K562 (cell line): ENCODE data around the gene PPM1D. TPM values are rescaled to one million over a fixed set of nuclear protein-coding genes. Genes with fewer than 3 reads are reported as not detected.
A peak's percentile ranks its signal among the peaks of the same experiment; 100 is the strongest.

ENCODE experiments used
- ATAC-seq: fragments of 200-7000 bp; cut with Tn5 transposase; 3 replicates; pipeline ENCODE4 v1.9.1; 2020; ENCODE audit warnings: moderate library complexity
- BruUV-seq: library from RNA; stranded (reverse); fragments of 400-500 nt; replicated peaks from 2 replicates; lab custom pipeline; 2021; lab: Mats Ljungman, UMichigan
- CTCF ChIA-PET: fragments of 300-600 bp; formaldehyde crosslinking; extraction: SDS; loops from one replicate; lab custom pipeline; 2021; ENCODE audit warnings: low intra/inter-chr PET ratio; lab: Yijun Ruan, JAX
- POLR2A ChIA-PET: fragments of 300-600, 350-650 bp; sonication (Branson Sonifier 250); formaldehyde crosslinking; extraction: SDS; loops from one replicate; lab custom pipeline; 2021; ENCODE audit warnings: antibody characterized with exemption, inconsistent platforms; lab: Yijun Ruan, JAX
- DNase-seq, 4 experiments: peaks; one replicate each; pipeline versions ENCODE4 v3.0.0 to v3.0.0-alpha.2; 2011 to 2018; ENCODE audit warnings: low spot score in 3 of 4, mixed read lengths in 3 of 4; ENCODE audit errors: extremely low read depth in 1 of 4
- FAIRE-seq: peaks from 2 replicates; lab custom pipeline; 2011; peaks lifted over from hg19 to GRCh38; lab: Jason Lieb, UNC
- H2AFZ ChIP-seq: 2 replicates; pipeline ENCODE4 v1.6.0; 2011; ENCODE audit warnings: low read depth, low read length, control low read depth, inconsistent platforms
- H3K27ac ChIP-seq: fragments of 200-600 bp; 3 replicates; pipeline ENCODE4 v1.8.0; 2011; ENCODE audit warnings: low read depth, mild to moderate bottlenecking, control low read depth, inconsistent platforms, low read length, moderate library complexity, mixed read lengths; ENCODE audit errors: extremely low read depth
- H3K27me3 ChIP-seq, 2 experiments: fragments of 300-600 bp in 1 of 2; 2 replicates in 1 of 2; 3 replicates in 1 of 2; pipeline versions ENCODE4 v1.6.0 to v1.8.0; 2011; ENCODE audit warnings: inconsistent platforms in 2 of 2, low read length in 2 of 2, mild to moderate bottlenecking in 1 of 2, mixed read lengths in 1 of 2, moderate library complexity in 1 of 2; ENCODE audit not compliant: control insufficient read depth in 2 of 2, insufficient read depth in 2 of 2
- H3K36me3 ChIP-seq: fragments of 300-600 bp; 3 replicates; pipeline ENCODE4 v1.8.0; 2011; ENCODE audit warnings: mild to moderate bottlenecking, low read length, inconsistent platforms; ENCODE audit not compliant: control insufficient read depth, insufficient read depth
- H3K4me1 ChIP-seq, 2 experiments: fragments of 200-600 bp in 1 of 2; replicated peaks in 1 of 2; 2 replicates in 1 of 2; 3 replicates in 1 of 2; pipeline versions ENCODE4 v1.5.1 to v1.8.0; 2011; ENCODE audit warnings: inconsistent platforms in 2 of 2, low read length in 2 of 2, mild to moderate bottlenecking in 1 of 2, mixed read lengths in 1 of 2, moderate library complexity in 1 of 2; ENCODE audit not compliant: control insufficient read depth in 2 of 2, insufficient read depth in 2 of 2
- H3K4me2 ChIP-seq: 2 replicates; pipeline ENCODE4 v1.6.1; 2011; ENCODE audit warnings: low read length, control low read depth, inconsistent platforms, mixed read lengths; ENCODE audit not compliant: insufficient read depth
- H3K4me3 ChIP-seq: fragments of 200-600 bp; sonication (generic), shearing (Covaris generic); 2 replicates; pipeline ENCODE4 v1.5.1; 2016; ENCODE audit warnings: control low read depth, inconsistent platforms
- H3K79me2 ChIP-seq: fragments of 200-600 bp; 3 replicates; pipeline ENCODE4 v1.8.0; 2011; ENCODE audit warnings: low read length, inconsistent platforms; ENCODE audit not compliant: control insufficient read depth, insufficient read depth
- H3K9ac ChIP-seq, 2 experiments: 2 replicates each; pipeline versions ENCODE4 v1.6.0 to v1.6.1; 2011; ENCODE audit warnings: low read depth in 2 of 2, low read length in 2 of 2, control low read depth in 1 of 2, inconsistent platforms in 1 of 2, mild to moderate bottlenecking in 1 of 2, mixed read lengths in 1 of 2; ENCODE audit not compliant: insufficient read depth in 1 of 2
- H3K9me1 ChIP-seq: one replicate; pipeline ENCODE4 v1.6.0; 2011; ENCODE audit warnings: inconsistent platforms, mild to moderate bottlenecking, low read length, moderate library complexity; ENCODE audit not compliant: control insufficient read depth, insufficient read depth
- H3K9me3 ChIP-seq: replicated peaks from 2 replicates; pipeline ENCODE4 v1.5.1; 2011; ENCODE audit warnings: low read depth, low read length, inconsistent platforms; ENCODE audit not compliant: control insufficient read depth, insufficient read depth
- H4K20me1 ChIP-seq: replicated peaks from 2 replicates; pipeline ENCODE4 v1.6.1; 2011; ENCODE audit warnings: low read length, inconsistent platforms, mixed read lengths; ENCODE audit not compliant: control insufficient read depth, insufficient read depth
- ATF1 ChIP-seq, 2 experiments: fragments of 450-650 bp in 1 of 2; IDR thresholded peaks; 2 replicates each; pipeline ENCODE4 v1.6.1; 2016; ENCODE audit warnings: missing compliant biosample characterization in 1 of 2, missing genetic modification characterization in 1 of 2
- BCL6 ChIP-seq: fragments of 250-450 bp; sonication (Bioruptor Pico); IDR thresholded peaks from 2 replicates; pipeline ENCODE4 v1.4.0; 2020
- CEBPB ChIP-seq: fragments of 450-650 bp; IDR thresholded peaks from 2 replicates; pipeline ENCODE4 v1.6.1; 2016; ENCODE audit warnings: missing genetic modification characterization, missing compliant biosample characterization
- CEBPG ChIP-seq, 3 experiments: fragments of 200-800 bp in 1 of 3; sonication (Bioruptor generic) in 1 of 3; sonication (generic) in 1 of 3; formaldehyde crosslinking in 1 of 3; IDR thresholded peaks in 2 of 3; conservative IDR thresholded peaks in 1 of 3; 2 replicates each; pipeline versions ENCODE4 v1.6.1 to v1.8.0; 2016 to 2022; ENCODE audit warnings: missing compliant biosample characterization in 2 of 3, missing genetic modification characterization in 2 of 3, mild to moderate bottlenecking in 1 of 3, missing genetic modification reagents in 1 of 3
- COPS2 ChIP-seq: fragments of 450-650 bp; conservative IDR thresholded peaks from 2 replicates; pipeline ENCODE4 v1.6.1; 2016; ENCODE audit warnings: mild to moderate bottlenecking, moderate library complexity
- DMBX1 ChIP-seq: fragments of 250-450 bp; sonication (Bioruptor Pico); IDR thresholded peaks from 2 replicates; pipeline ENCODE4 v1.8.0; 2022; ENCODE audit warnings: inconsistent platforms, mild to moderate bottlenecking, moderate library complexity, borderline replicate concordance
- FOXA1 ChIP-seq: fragments of 450-650 bp; IDR thresholded peaks from 2 replicates; pipeline ENCODE4 v1.6.1; 2016; ENCODE audit warnings: mild to moderate bottlenecking, borderline replicate concordance
- MEIS2 ChIP-seq: fragments of 450-650 bp; IDR thresholded peaks from 2 replicates; pipeline ENCODE4 v1.6.1; 2014; ENCODE audit warnings: mild to moderate bottlenecking; ENCODE audit not compliant: partially characterized antibody
- NFIC ChIP-seq: fragments of 450-650 bp; IDR thresholded peaks from 2 replicates; pipeline ENCODE4 v1.6.1; 2017; ENCODE audit warnings: mild to moderate bottlenecking, inconsistent platforms
- PBX2 ChIP-seq, 2 experiments: IDR thresholded peaks in 1 of 2; conservative IDR thresholded peaks in 1 of 2; 2 replicates each; pipeline ENCODE4 v1.6.1; 2016; ENCODE audit warnings: low read depth in 2 of 2, mild to moderate bottlenecking in 1 of 2, missing compliant biosample characterization in 1 of 2, missing genetic modification characterization in 1 of 2, moderate library complexity in 1 of 2
- PYGO2 ChIP-seq: fragments of 450-650 bp; IDR thresholded peaks from 2 replicates; pipeline ENCODE4 v1.6.1; 2016; ENCODE audit warnings: mild to moderate bottlenecking, missing genetic modification characterization, moderate library complexity, missing compliant biosample characterization
- XRCC4 ChIP-seq: IDR thresholded peaks from one replicate; pipeline ENCODE4 v1.6.1; 2011; ENCODE audit not compliant: insufficient read depth, insufficient read length; ENCODE audit errors: extremely low read depth
- ZBTB11 ChIP-seq, 3 experiments: fragments of 200-800 bp in 1 of 3; fragments of 250-450 bp in 1 of 3; fragments of 450-650 bp in 1 of 3; sonication (Bioruptor Pico) in 1 of 3; sonication (Bioruptor generic) in 1 of 3; formaldehyde crosslinking in 1 of 3; IDR thresholded peaks; 2 replicates each; pipeline versions ENCODE4 v1.6.1 to v1.8.0; 2016 to 2022; ENCODE audit warnings: mild to moderate bottlenecking in 2 of 3, missing genetic modification characterization in 2 of 3, missing compliant biosample characterization in 1 of 3, moderate library complexity in 1 of 3
- ZFP1 ChIP-seq: fragments of 450-650 bp; formaldehyde crosslinking; IDR thresholded peaks from 2 replicates; pipeline ENCODE4 v1.4.0; 2020; ENCODE audit warnings: mild to moderate bottlenecking, mixed read lengths
- ZKSCAN3 ChIP-seq: fragments of 250-450 bp; sonication (Bioruptor Pico); IDR thresholded peaks from 2 replicates; pipeline ENCODE4 v1.4.0; 2020
- ZNF584 ChIP-seq: fragments of 200-800 bp; sonication (Bioruptor generic); IDR thresholded peaks from 2 replicates; pipeline ENCODE4 v1.6.1; 2016; ENCODE audit warnings: low read depth, mild to moderate bottlenecking, missing genetic modification characterization, missing compliant biosample characterization
- WGBS: fragments of 100-300 bp; shearing (Covaris generic); methylation state at CpG from one replicate; pipeline ENCODE4 v1.1.6; 2016; ENCODE audit warnings: low coverage, mixed read lengths; ENCODE audit not compliant: insufficient coverage; ENCODE audit errors: missing lambda C conversion rate; 5-methylcytosine and 5-hydroxymethylcytosine counted together
- in situ Hi-C: fragments of 300-500 bp; cut with MboI; formaldehyde crosslinking; loops from 4 replicates; pipeline ENCODE4 v1.15.0; 2018; ENCODE audit warnings: inconsistent platforms, mixed read lengths
- intact Hi-C: fragments of 100-400 bp; cut with micrococcal nuclease; formaldehyde crosslinking; loops from 2 replicates; pipeline ENCODE4 v1.14.2; 2022
- polyA plus RNA-seq, 8 experiments: library from polyadenylated mRNA; depleted of rRNA in 4 of 8; stranded (reverse) in 5 of 8; unstranded in 3 of 8; fragments of >200 nt; fragmentation: Nextera tagmentation in 2 of 8; fragmentation: Illumina TruSeq in 1 of 8; extraction: Ambion mirVana in 2 of 8; extraction: Trizol in 1 of 8; gene quantifications; 2 replicates each; pipeline versions ENCODE4 v1.2.1 to v1.2.3, GENCODE V29; 2011 to 2014; ENCODE audit warnings: inconsistent platforms in 1 of 8, missing spikeins in 1 of 8
- total RNA-seq, 7 experiments: library from RNA; depleted of rRNA in 6 of 7; stranded (reverse); fragments of >200 nt in 6 of 7; fragmentation: Illumina TruSeq in 2 of 7; extraction: Trizol in 2 of 7; gene quantifications; 2 replicates each; pipeline versions ENCODE4 v1.2.1 to v1.2.3, GENCODE V29; 2011 to 2021; ENCODE audit warnings: low replicate concordance in 1 of 7

Gene PPM1D
- total and polyA plus RNA-seq, 9 of the 15 experiments (the other 6 are each of a cell fraction or from before 2014, with no cell fraction given), result 2.1 to 19.0 (median 7.8) TPM

- no peak for FAIRE-seq
- no TSS peak for BruUV-seq
- H3K27me3 ChIP-seq, result no peaks in the 10 kb centered on the region
- no peaks in the 10 kb centered on the region for H3K9me1 ChIP-seq
- H3K36me3 ChIP-seq, result no peaks in the 10 kb centered on the region
- H3K9me3 ChIP-seq, result no peaks in the 10 kb centered on the region
- no peak overlapping the region for H3K4me2 ChIP-seq
- no peaks in the 10 kb centered on the region for H3K79me2 ChIP-seq
- no peak for DNase-seq
- intact Hi-C loops, result loop anchor here (5.0 kb wide), 1 partner anchor 58 kb away; no protein-coding TSS in a partner anchor
- no peak overlapping the region for H2AFZ ChIP-seq
- in situ Hi-C loops, result no loop called here
- CTCF ChIA-PET, result no interaction called here
- no peak for ATAC-seq
- H3K9ac ChIP-seq, result no peak overlapping the region
- no peak overlapping the region for H3K27ac ChIP-seq
- no peaks in the 10 kb centered on the region for H4K20me1 ChIP-seq
- peaks cover 0 to 5% of the 10 kb centered on the region in 2 experiments; a peak in 3 of 5 replicates for H3K4me1 ChIP-seq
- POLR2A ChIA-PET, result interaction anchor here (0.6 to 1.0 kb wide), 2 partner anchors 20 to 764 kb away, joined by 3 read pairs; partner anchors contain the start of gene PPM1D
- no peak overlapping the region for H3K4me3 ChIP-seq
- 5% methylated on average over 2 of the region's 2 CpGs for whole genome bisulfite sequencing
- TF ChIP-seq ZBTB11 (CRISPR knock-in tag; IDR thresholded peaks at IDR 0.05) (peak in 1 of 3 experiments; percentile 50; a peak in 1 of 6 replicates), FOXA1 (no peak), DMBX1 (CRISPR knock-in tag) (no peak), MEIS2 (peak; percentile 31), CEBPB (tag) (peak; percentile 89), ZKSCAN3 (CRISPR knock-in tag) (no peak), PYGO2 (tag) (no peak), ATF1 (CRISPR knock-in tag; IDR thresholded peaks at IDR 0.05) (no peak), ATF1 (tag; IDR thresholded peaks at IDR 0.05) (no peak), PBX2 (CRISPR knock-in tag; IDR thresholded peaks at IDR 0.05; ENCODE audit: low read depth) (no peak), PBX2 (tag; conservative IDR thresholded peaks at IDR 0.05; ENCODE audit: low read depth) (peak; percentile 73), BCL6 (CRISPR knock-in tag) (no peak), NFIC (peak; percentile 72), XRCC4 (no peak), COPS2 (no peak), ZNF584 (CRISPR knock-in tag) (no peak), ZFP1 (CRISPR knock-in tag) (no peak), CEBPG (CRISPR knock-in tag; IDR thresholded peaks at IDR 0.05) (no peak), CEBPG (tag; conservative IDR thresholded peaks at IDR 0.05 in 1 of 2, IDR thresholded peaks at IDR 0.05 in 1 of 2) (peak in 1 of 2 experiments; percentile 74; a peak in 2 of 4 replicates)
Measured at GRCh38 chr17:60579090-60579489, 20.9 kb upstream of the PPM1D start.
